ENCODE measurements around the gene EPC2. TPM values are rescaled to one million over a fixed set of nuclear protein-coding genes. Genes with fewer than 3 reads are reported as not detected.

EPC2 gene
- total and polyA plus RNA-seq, 2 donors (not counting 1 experiment from before 2014, with no cell fraction given), result 18.0 to 72.3 TPM

DNA sequence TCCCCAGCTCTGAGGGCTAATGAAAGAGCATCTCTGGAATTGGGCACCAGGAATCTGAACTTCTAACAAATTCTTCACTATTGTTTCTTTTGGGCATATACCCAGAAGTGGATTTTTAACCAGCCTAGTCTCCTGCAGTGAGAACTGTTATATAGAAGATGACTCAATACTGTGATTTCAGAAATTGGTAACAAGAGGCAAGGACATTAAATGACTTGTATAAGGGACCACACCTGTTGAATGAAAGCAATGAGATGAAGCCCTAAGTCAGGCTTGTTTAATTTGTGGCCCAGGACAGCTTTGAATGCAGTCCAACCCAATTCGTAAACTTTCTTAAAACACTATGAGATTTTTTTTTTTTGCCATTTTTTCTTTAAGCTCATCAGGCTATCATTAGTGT lies 57.9 kb downstream of the EPC2 start:
- TF ChIP-seq, protein P1, sequence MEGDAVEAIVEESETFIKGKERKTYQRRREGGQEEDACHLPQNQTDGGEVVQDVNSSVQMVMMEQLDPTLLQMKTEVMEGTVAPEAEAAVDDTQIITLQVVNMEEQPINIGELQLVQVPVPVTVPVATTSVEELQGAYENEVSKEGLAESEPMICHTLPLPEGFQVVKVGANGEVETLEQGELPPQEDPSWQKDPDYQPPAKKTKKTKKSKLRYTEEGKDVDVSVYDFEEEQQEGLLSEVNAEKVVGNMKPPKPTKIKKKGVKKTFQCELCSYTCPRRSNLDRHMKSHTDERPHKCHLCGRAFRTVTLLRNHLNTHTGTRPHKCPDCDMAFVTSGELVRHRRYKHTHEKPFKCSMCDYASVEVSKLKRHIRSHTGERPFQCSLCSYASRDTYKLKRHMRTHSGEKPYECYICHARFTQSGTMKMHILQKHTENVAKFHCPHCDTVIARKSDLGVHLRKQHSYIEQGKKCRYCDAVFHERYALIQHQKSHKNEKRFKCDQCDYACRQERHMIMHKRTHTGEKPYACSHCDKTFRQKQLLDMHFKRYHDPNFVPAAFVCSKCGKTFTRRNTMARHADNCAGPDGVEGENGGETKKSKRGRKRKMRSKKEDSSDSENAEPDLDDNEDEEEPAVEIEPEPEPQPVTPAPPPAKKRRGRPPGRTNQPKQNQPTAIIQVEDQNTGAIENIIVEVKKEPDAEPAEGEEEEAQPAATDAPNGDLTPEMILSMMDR (IDR thresholded peaks at IDR 0.05), result no peak
- TF ChIP-seq EZH2 (IDR thresholded peaks at IDR 0.05; ENCODE audit: borderline replicate concordance, insufficient read depth, low read depth, low read length, poor library complexity, severe bottlenecking), result no peak
- H3K27me3 Mint-ChIP-seq, result no peaks in the 10 kb centered on the region
- no CpG with 5 or more reads among the region's 1 CpG for WGBS (ENCODE audit: insufficient coverage)
- Histone ChIP-seq H3K4me1 (ENCODE audit: control insufficient read depth in 2 of 2, insufficient read depth in 2 of 2, low read length in 2 of 2) (no peaks in the 10 kb centered on the region), H3K4me3 (ENCODE audit: control extremely low read depth in 1 of 5, extremely low read depth in 1 of 5, insufficient read depth in 1 of 5, low read depth in 2 of 5, low read length in 4 of 5) (no peak overlapping the region), H3K9me3 (ENCODE audit: control extremely low read depth in 1 of 3, control insufficient read depth in 2 of 3, insufficient read depth in 1 of 3, low read length in 2 of 3) (peaks cover 0 to 18% (median 13%) of the 10 kb centered on the region in 3 donors), H3K79me2 (ENCODE audit: control insufficient read depth, insufficient read depth, low read length) (peaks cover 78% of the 10 kb centered on the region), H3K27me3 (replicated peaks in 1 of 4; ENCODE audit: control extremely low read depth in 1 of 4, control insufficient read depth in 3 of 4, insufficient read depth in 4 of 4, low read length in 3 of 4) (no peaks in the 10 kb centered on the region), H3K4me2 (replicated peaks; ENCODE audit: low read depth, low read length, poor library complexity, severe bottlenecking) (no peak overlapping the region), H2AFZ (ENCODE audit: insufficient read depth, low read depth, low read length, poor library complexity, severe bottlenecking) (no peak overlapping the region), H3K9ac (ENCODE audit: low read length) (no peak overlapping the region), H3K36me3 (replicated peaks in 1 of 2; ENCODE audit: control extremely low read depth in 1 of 2, control insufficient read depth in 1 of 2, extremely low read depth in 1 of 2, insufficient read depth in 2 of 2, low read length in 1 of 2) (peaks cover 5 to 10% of the 10 kb centered on the region in 2 experiments), H4K20me1 (ENCODE audit: control insufficient read depth, insufficient read depth, low read length, poor library complexity, severe bottlenecking) (peaks cover 33% of the 10 kb centered on the region), H3K27ac (ENCODE audit: low read length in 2 of 2) (no peak overlapping the region)
- ATAC-seq (ENCODE audit: low read depth) (no peak), DNase-seq (no peak)
- intact Hi-C loops (cut with micrococcal nuclease), result no loop called here
- no peak overlapping the region for H3K4me3 Mint-ChIP-seq
- peaks cover 22% of the 10 kb centered on the region for H3K4me1 Mint-ChIP-seq
- H3K27ac Mint-ChIP-seq, result no peak overlapping the region
- peaks cover 23% of the 10 kb centered on the region for H3K9me3 Mint-ChIP-seq (ENCODE audit: insufficient read depth)
- POLR2A ChIA-PET, result no interaction called here
- CTCF ChIA-PET, result interaction anchor here (0.7 to 1.0 kb wide), 2 partner anchors 34 to 35 kb away, joined by 3 read pairs; no protein-coding TSS in a partner anchor

DNA sequence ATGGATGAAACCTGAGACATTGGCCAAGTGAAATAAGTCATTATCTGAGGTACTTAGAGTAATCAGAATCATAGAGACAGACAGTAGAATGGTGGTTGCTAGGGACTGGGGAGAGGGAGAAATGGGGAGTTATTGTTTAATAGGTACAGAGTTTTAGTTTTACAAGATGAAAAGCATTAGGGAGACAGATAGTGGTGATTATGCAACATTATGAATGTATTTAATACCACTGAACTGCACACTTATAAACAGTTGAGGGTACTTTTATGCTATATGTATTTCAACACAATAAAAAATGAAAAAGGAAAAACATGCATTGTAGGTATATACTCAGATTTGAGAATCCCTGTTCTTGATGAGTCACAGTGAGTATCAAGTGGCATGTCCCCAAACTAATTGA lies 59.7 kb downstream of the EPC2 start:
- Mint-ChIP-seq H3K9me3 (ENCODE audit: insufficient read depth) (peaks cover 23% of the 10 kb centered on the region), H3K4me3 (no peak overlapping the region), H3K27me3 (no peaks in the 10 kb centered on the region), H3K4me1 (peaks cover 34% of the 10 kb centered on the region), H3K27ac (no peak overlapping the region)
- DNase-seq (no peak), ATAC-seq (ENCODE audit: low read depth) (no peak)
- Histone ChIP-seq H3K4me1 (ENCODE audit: control insufficient read depth in 2 of 2, insufficient read depth in 2 of 2, low read length in 2 of 2) (no peaks in the 10 kb centered on the region), H3K4me3 (ENCODE audit: control extremely low read depth in 1 of 5, extremely low read depth in 1 of 5, insufficient read depth in 1 of 5, low read depth in 2 of 5, low read length in 4 of 5) (no peak overlapping the region), H4K20me1 (ENCODE audit: control insufficient read depth, insufficient read depth, low read length, poor library complexity, severe bottlenecking) (peaks cover 28% of the 10 kb centered on the region), H3K79me2 (ENCODE audit: control insufficient read depth, insufficient read depth, low read length) (peaks cover 67% of the 10 kb centered on the region), H3K27ac (ENCODE audit: low read length in 2 of 2) (no peak overlapping the region), H3K9ac (ENCODE audit: low read length) (no peak overlapping the region), H3K4me2 (replicated peaks; ENCODE audit: low read depth, low read length, poor library complexity, severe bottlenecking) (no peak overlapping the region), H2AFZ (ENCODE audit: insufficient read depth, low read depth, low read length, poor library complexity, severe bottlenecking) (no peak overlapping the region), H3K27me3 (replicated peaks in 1 of 4; ENCODE audit: control extremely low read depth in 1 of 4, control insufficient read depth in 3 of 4, insufficient read depth in 4 of 4, low read length in 3 of 4) (no peaks in the 10 kb centered on the region), H3K9me3 (ENCODE audit: control extremely low read depth in 1 of 3, control insufficient read depth in 2 of 3, insufficient read depth in 1 of 3, low read length in 2 of 3) (peaks cover 0 to 18% (median 12%) of the 10 kb centered on the region in 3 donors), H3K36me3 (replicated peaks in 1 of 2; ENCODE audit: control extremely low read depth in 1 of 2, control insufficient read depth in 1 of 2, extremely low read depth in 1 of 2, insufficient read depth in 2 of 2, low read length in 1 of 2) (peaks cover 5 to 9% of the 10 kb centered on the region in 2 experiments)
- intact Hi-C loops (cut with micrococcal nuclease), result no loop called here
- no peak for TF ChIP-seq EZH2 (IDR thresholded peaks at IDR 0.05; ENCODE audit: borderline replicate concordance, insufficient read depth, low read depth, low read length, poor library complexity, severe bottlenecking)
- TF ChIP-seq, protein P1 (IDR thresholded peaks at IDR 0.05), result no peak
- POLR2A ChIA-PET, result no interaction called here
- CTCF ChIA-PET, result no interaction called here
